MM.1S (cell line): ENCODE data around the gene TMEM250.

ENCODE experiments used
- CTCF ChIP-seq: fragments of 300-600 bp; sonication (generic); IDR thresholded peaks from 2 replicates; pipeline ENCODE4 v1.5.1; 2016; ENCODE audit warnings: antibody characterized with exemption, low read length, mixed read lengths
- EZH2 ChIP-seq: fragments of 300-600 bp; sonication (generic); optimal IDR thresholded peaks from 2 replicates; pipeline ENCODE3; 2017; ENCODE audit warnings: low read depth, mild to moderate bottlenecking, antibody characterized with exemption, low read length, mixed read lengths
- EZH2phosphoT487 ChIP-seq: fragments of 300-600 bp; sonication (generic); IDR thresholded peaks from 2 replicates; pipeline ENCODE4 v1.6.1; 2018; ENCODE audit warnings: antibody characterized with exemption, low read length

- no peak for TF ChIP-seq CTCF
- no peak for TF ChIP-seq EZH2
- TF ChIP-seq EZH2phosphoT487: no peak
Observed at GRCh38 chr9:136115641-136116359, 2.9 kb downstream of the TMEM250 start.
